Measurements from ENCODE around the gene ZNF628.

Gene ZNF628

GRCh38 chr19:55526216-55527196, 50.1 kb downstream of the ZNF628 start:
- H3K4me3 ChIP-seq (replicated peaks; ENCODE audit: low read depth, low read length): no peak overlapping the region
- DNase-seq (ENCODE audit: extremely low read depth, low read depth): no peak
- TF ChIP-seq, protein P1, sequence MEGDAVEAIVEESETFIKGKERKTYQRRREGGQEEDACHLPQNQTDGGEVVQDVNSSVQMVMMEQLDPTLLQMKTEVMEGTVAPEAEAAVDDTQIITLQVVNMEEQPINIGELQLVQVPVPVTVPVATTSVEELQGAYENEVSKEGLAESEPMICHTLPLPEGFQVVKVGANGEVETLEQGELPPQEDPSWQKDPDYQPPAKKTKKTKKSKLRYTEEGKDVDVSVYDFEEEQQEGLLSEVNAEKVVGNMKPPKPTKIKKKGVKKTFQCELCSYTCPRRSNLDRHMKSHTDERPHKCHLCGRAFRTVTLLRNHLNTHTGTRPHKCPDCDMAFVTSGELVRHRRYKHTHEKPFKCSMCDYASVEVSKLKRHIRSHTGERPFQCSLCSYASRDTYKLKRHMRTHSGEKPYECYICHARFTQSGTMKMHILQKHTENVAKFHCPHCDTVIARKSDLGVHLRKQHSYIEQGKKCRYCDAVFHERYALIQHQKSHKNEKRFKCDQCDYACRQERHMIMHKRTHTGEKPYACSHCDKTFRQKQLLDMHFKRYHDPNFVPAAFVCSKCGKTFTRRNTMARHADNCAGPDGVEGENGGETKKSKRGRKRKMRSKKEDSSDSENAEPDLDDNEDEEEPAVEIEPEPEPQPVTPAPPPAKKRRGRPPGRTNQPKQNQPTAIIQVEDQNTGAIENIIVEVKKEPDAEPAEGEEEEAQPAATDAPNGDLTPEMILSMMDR (IDR thresholded peaks at IDR 0.05; ENCODE audit: low read depth, low read length, missing control alignments): no peak

DNA sequence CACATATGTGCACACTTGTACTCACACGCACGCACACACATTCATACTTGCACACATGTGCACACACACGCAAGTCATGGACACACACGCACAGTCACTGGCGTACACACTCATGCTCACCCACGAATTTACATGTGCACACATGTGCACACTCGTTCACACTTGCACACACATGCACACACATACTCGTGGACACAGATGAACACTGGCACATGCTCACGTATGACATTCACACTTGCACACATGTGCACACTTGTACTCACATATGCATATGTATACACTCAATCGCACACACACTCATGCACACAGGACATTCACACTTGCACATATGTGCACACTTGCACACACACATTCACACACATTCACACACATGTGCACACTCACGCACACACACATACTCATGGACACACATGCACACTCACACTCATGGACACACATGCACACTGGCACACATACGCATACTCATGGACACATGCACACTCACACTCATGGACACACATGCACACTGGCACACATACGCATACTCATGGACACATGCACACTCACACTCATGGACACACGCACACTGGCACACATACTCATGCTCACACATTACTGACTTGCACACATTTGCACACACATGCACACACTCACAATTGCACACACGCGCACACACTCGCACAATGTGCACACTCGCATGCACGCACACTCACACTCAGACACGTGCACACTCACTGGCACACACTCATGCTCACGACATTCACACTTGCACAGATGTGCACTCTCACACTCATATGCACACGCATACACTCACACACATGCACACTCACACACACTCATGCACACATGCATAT, 51.0 kb downstream of the ZNF628 start:
- TF ChIP-seq, protein P1 (IDR thresholded peaks at IDR 0.05; ENCODE audit: low read depth, low read length, missing control alignments): no peak
- no peak overlapping the region for H3K4me3 ChIP-seq (replicated peaks; ENCODE audit: low read depth, low read length)

DNA sequence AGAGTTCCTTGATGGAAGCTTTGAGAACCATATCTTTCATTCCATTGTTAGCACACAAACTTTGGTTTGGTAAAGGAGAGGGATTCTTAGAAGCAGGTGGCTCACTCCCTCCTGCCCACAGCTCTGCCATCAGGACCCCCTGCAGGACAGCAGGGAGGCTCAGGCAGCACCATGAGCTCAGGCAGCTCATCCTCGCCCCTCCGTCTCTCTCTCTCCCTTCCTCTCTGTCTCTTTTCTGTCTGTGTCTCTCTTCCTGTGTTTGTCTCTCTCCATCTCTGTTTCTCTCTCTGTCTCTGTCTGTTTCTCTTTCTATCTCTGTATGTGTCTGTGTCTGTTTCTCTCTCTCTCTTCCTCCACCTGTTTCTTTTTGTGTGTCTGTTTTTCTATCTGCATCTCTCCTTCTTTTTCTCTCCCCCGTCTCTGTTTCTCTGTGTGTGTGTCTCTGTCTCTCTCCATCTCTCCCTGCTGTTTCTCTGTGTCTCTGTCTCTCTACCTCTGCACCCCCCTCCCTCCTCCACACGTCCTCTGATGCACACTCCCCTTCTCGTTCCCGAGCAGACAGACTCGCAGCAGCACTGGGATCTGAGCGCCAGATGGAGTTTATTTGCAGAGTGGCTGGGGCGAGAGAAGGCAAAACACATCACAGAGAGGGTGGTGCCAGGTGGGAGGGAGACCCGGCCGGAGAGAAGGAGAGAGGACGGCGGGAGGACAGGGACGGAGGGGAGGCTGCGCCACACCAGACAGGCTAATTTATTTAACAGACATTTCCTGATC, 51.8 kb downstream of the ZNF628 start:
- DNase-seq (ENCODE audit: extremely low read depth, low read depth): no peak
- TF ChIP-seq, protein P1 (IDR thresholded peaks at IDR 0.05; ENCODE audit: low read depth, low read length, missing control alignments): no peak
- H3K4me3 ChIP-seq (replicated peaks; ENCODE audit: low read depth, low read length): no peak overlapping the region

More for the DNA sequence above, 51.0 kb downstream of the ZNF628 start:
- DNase-seq (ENCODE audit: extremely low read depth, low read depth): no peak

DNA sequence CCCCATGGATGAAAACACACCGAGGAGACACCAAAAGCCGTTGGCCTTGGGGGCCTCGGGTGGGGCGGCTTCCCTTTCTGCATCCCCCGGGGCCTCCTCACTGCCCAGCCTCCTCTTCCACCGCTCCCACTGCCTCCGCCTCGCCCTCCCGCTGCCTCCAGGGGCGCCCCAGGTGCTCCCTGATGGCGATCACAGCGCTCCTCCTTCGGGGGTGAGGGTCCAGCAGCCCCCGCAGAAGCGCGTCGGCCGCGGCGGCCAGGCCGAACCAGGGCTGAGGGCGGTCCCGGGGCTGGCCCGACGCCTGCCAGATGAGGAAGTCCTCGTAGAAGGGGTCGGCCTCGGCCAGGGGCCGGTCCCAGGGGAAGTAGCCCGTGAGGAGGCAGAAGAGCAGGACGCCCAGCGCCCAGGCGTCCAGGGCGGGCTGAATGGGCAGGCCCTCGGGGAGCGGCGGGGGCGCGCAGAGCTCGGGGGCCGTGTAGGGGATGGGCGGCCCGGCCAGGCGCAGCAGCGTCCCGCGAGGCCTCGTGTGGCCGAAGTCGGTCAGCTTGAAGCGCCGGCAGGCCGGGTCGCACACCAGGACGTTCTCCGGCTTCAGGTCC, 53.3 kb downstream of the ZNF628 start:
- TF ChIP-seq, protein P1 (IDR thresholded peaks at IDR 0.05; ENCODE audit: low read depth, low read length, missing control alignments): no peak
- no peak for DNase-seq (ENCODE audit: extremely low read depth, low read depth)
- H3K4me3 ChIP-seq (replicated peaks; ENCODE audit: low read depth, low read length): no peak overlapping the region

GRCh38 chr19:55530996-55531395, 54.6 kb downstream of the ZNF628 start:
- H3K4me3 ChIP-seq (replicated peaks; ENCODE audit: low read depth, low read length): no peak overlapping the region
- TF ChIP-seq, protein P1 (IDR thresholded peaks at IDR 0.05; ENCODE audit: low read depth, low read length, missing control alignments): no peak
- DNase-seq (ENCODE audit: extremely low read depth, low read depth): no peak

Data from HFF-Myc (cell line).